NCI-H1092 treated with DMSO at 0.1 percent for 48 hours (cell line): Measurements from ENCODE around the gene SLC38A10.

ENCODE experiments used
- DNase-seq: peaks from one replicate; lab custom pipeline; 2025; lab: John Stamatoyannopoulos, UW

The SLC38A10 gene

GRCh38 chr17:81331527-81332043, 36.5 kb upstream of the SLC38A10 start:
- no peak for DNase-seq

DNA sequence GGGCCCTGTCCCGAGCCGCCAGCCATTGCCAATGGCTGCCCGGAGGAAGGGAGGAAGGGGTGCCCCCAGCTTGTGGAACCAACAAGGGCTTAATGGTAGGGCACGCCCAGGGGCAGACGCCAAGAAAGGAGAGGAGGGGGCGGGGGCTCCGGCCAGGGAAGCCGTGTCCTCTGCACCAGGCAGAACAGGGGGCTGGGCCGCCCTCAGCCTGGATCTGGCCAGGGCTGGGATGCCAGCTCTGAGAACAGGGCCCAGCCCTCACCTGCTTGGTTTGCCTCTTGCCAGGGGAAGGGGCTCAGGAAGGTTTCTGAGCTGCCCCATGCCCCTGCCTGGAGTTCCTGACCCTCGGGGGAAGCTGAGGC, 35.8 kb upstream of the SLC38A10 start:
- no peak for DNase-seq

GRCh38 chr17:81329927-81330883, 35.1 kb upstream of the SLC38A10 start:
- no peak for DNase-seq

GRCh38 chr17:81328978-81329926, 34.1 kb upstream of the SLC38A10 start:
- no peak for DNase-seq

- no peak for DNase-seq
Measured at GRCh38 chr17:81328489-81328888, 33.4 kb upstream of the SLC38A10 start.

DNA sequence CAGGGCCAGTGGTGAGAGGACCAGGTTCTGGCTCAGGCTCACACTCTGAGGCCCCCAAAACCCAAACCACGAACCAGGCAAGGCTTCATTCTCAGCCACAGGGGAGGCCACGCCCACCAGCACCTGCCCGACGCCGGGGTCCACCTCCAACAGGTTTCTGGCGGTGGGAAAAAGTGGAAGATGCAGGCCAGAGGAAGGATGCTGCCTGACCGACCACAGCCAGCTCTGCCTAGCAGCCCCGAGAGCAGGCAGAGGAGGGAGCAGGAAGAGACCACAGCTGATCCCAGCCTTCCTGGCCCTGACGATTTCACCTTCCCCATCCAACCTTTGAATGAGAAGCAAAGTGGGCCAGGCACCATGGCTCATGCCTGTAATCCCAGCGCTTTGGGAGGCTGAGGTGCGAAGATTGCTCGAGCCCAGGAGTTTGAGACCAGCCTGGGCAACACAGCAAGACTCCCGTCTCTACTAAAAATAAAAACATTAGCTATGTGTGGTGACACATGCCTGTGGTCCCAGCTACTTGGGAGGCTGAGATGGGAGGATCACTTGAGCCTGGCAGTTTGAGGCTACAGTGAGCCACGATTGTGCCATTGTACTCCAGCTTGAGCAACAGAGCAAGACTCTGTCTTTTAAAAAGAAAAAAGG, 30.7 kb upstream of the SLC38A10 start:
- no peak for DNase-seq

DNA sequence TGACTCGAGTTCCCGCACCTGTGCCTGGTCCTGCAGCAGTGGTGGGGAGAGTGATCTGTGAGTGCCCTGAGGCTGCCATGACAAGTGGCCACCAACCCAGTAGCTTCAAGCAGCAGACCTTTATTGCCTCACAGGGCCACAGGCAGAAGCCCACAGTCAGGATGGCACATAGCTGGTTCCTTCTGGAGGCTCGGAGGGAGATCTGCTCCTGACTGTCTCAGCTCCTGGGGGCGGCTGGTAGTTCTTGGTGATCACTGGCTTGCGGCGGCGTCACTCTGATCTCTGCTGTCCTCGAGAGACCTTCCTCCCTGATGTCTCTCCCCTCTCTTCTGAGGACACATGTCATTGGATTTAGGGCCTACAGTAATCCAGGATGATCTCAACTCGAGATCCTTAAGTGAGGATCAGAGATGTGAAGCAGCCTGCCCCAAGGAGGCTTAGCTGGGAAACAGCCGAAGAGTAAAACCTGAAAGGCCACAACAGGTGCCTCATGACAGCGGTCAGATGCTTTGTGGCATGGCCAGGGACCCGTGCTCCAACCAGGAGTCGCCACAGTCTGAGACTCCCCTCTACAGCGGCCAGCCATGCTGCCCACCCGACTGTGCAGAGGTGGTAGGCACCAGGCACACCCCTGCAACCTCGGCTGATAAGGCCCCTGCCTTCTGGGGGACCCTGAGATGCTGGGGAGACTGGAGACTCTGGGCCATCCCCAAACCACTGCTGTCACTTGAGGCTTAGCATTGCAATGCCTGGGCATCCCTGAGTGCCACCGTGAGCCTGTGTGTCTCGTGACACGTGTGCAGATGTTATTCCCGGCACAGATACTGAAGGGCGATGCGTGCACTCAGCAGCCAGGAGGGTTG, 30.0 kb upstream of the SLC38A10 start:
- no peak for DNase-seq

GRCh38 chr17:81324177-81324850, 29.2 kb upstream of the SLC38A10 start:
- DNase-seq: no peak

DNA sequence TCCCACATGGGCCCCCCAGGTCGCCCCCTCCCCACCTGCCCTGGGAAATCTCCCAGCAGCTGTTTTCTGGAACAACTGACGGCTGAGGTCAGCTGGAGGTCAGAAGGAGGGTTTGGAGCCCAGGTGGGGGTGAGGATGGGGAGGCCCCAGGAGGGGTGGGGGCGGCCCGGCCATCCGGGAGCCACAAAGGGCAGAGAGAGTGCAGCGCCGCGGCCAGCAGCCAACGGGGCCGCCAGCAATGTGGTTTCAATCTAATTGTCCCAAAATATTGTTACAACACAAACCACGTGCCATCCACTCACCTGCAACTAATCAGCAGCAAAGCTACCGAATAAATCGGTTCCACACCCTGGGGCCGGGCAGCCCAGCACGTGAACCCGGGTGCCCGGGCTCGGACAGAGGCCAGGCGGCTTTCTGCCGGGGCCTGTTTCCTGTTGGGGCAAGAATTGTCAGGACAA, 28.3 kb upstream of the SLC38A10 start:
- no peak for DNase-seq

- no peak for DNase-seq
Measured at GRCh38 chr17:81323083-81323369, 27.9 kb upstream of the SLC38A10 start.

DNA sequence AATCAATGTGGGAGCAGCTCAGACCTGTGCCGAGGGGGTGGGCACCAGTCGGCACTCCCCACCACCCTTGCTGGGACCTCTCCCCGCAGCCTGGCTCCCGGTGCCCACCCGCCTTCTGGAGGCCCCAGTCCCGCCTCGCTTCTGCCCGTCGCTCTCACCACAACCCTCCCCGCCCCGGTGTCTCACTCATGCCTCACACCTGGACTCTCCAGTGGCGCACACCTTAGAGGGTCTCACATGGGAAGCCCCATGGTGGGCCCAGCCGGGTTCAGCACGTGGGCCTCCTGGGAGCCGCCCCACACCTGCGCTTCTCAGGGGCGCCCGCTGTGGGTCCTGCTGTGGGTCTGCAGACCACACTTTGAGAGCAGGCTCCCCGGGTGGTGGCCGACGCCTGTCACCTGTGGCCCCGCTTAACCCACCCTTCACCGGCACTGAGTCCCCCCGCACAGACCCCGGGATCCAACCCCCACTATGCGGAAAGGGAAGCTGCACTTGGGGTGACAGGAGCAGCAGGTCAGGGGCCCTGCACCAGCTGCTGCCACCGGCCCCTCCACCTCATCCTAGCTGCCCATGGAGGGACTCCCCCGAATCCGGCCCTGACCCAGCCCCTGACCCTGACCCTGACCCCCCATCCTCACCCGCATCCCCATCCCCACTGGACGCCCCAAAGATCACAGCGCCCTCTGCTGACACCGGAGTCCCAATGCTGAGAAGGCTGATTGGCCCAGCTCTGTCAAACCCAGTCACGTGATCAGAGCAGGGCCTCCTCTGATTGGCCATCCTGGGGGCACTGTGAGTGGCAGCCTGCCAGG, 27.4 kb upstream of the SLC38A10 start:
- DNase-seq: no peak

DNA sequence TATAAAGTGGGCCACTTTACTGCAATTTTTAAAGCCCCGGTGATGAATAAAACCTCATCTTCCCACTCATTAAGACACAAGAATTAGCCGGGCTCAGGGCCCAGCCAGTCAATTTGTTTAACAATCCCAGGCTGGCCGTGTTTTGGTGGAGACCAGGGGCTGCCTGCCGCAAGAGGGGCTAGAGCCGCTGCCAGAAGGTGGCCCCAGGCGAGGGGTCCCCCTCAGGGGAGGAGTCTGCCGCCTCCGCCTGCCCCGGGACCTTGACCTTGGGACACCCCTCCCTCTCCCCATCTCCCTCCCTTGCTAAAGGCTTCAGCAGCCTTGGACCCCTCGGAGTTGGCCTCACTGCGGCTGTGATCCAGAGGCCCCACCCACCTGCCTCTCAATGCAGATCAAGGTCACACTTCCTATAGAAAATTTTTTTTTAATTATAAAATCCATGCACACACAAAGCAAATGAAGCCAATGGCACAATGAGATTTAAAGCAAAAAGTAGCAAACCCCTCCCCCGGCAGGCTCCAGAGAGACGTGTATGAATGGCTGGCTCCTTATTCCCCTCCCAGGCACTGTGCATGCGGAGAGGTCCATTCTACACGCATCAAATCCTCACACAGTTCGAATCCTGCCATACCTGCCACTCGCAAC, 23.0 kb upstream of the SLC38A10 start:
- no peak for DNase-seq

DNA sequence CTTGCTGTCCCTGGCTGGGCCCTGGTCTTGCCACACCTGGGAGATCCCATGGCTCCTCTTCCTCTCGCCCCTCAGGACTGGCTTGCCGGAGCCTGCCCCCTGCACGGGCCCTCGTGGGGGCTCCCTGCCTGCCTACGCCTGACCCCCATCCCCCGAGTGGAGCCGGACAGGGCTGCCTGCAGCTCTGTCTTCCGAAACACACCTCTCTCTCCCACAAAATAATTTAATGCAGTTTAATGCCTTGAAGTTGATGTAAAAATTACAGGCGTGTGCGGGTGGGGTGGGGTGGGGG, 22.4 kb upstream of the SLC38A10 start:
- no peak for DNase-seq

DNA sequence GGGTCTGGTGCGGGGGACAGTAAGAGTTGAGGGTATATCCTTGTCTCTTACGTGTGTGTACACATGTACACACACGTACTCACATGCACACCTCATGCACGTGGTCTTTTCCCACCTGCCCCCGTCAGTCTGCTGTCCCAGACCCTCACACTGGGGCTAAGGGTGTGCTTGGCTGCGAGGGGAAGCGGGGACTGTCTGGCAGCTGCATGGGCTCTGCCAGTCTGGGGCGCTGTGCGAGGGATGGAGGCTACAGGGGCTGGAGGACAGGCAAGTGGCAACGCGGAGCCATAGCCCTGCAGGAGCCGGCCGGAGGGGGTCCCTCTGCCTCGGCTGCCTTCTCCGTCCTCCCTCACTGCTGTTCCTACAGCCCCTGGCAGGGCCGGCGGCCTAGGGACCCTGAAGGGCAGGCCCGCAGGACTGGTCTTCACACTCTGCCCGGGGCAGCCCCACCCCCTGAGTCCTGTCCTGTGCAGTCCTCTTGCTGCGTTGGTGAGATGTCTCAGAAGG, 20.8 kb upstream of the SLC38A10 start:
- DNase-seq: no peak

- DNase-seq: no peak
Measured at GRCh38 chr17:81315129-81315884, 20.2 kb upstream of the SLC38A10 start.

DNA sequence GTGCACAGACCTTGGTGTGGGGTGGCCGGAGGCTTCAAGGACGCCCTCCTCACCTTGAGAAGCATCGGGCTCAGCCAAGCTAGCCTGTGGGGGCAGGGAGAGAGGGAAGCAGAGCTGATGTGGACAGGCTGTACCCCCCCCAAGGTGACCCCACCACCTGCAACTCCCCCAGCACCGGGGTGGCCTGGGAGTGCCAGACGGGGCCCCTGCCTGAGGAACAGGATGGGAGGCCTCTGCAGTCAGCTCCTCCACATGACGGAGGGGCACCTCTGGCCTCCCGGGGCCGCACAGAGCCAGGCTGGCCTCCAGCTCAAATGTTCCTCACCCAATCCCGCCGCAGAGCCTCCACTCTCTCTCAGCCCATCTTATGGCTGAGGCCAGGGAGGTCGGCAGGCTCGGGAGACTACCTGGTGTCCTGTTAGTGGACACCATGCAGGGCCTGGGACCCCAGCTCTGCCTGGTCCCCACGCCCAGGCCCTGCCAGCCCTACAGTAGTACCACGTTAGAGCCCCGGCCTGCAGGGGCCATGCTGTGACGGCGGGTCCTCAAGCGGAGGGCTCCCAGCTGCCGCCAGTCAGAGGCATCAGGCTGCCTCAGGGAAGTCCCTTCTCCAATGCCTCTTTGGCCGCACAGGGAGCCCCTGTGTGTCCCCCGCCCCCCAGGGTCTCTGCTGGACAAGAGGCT, 19.4 kb upstream of the SLC38A10 start:
- DNase-seq: no peak

DNA sequence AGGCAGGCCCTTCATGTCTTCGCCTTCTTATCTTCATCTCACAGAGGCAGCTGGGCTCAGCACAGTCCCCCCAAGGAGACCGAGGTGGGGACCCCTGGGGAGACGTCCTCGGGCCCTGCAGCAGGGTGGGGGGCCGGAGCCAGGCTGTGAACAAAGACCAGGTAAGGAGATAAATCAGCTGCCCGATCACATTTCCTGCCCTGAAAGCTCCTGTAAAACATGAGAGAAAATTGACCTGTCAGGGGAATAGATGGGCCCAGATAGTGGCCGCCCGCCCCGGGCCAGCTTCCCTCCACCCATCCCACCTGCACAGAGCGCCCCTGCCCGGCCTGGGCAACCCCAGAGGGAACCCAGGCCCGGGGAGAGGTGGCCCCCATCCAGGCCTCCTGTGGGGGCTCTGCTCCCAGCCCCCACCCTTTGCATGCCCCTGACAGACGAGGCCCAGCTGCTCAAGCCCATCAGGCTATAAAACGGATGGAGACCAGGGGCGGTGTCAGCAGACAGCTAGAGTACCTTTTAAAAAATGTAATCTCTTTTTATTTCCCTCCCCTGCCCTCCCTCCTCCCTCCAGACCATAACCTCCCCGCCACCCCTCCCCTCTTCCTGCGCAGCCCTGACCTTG, 18.8 kb upstream of the SLC38A10 start:
- DNase-seq: no peak
